ENCODE results near the gene NINJ1.

GRCh38 chr9:93171261-93171990, 37.4 kb upstream of the NINJ1 start:
- TF ChIP-seq POLR2A (IDR thresholded peaks at IDR 0.05; ENCODE audit: low read depth, low read length) (no peak), POLR2AphosphoS5 (IDR thresholded peaks at IDR 0.05; ENCODE audit: insufficient read depth, low read depth, low read length) (no peak)
